HUDEP-2 (cell line): Measurements from ENCODE around the gene NEFH.

Experiments
- DNase-seq, 76 experiments: peaks; one replicate each; lab custom pipeline; 2025; ENCODE audit not compliant: unreplicated experiment in 76 of 76; lab: John Stamatoyannopoulos, UW

NEFH gene

DNA sequence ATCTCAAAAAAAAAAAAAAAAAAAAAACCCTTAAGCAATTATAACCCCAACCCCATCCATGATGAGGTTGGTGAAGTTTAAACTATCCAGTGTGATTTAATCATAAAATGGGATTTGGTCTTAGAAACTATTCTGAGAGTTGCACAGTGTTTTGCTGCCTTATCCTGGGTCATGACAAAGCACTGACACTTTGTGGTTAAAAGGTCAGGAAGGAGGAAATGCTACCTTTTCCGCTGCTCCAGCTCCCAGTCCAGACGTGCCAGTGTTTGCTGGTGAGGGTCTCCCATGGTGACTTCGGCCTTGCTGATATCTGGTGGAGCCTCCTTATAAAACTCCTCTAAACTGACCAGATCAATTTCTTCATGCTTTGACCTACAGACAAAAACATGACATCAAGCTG is 59.1 kb downstream of the NEFH start:
- no peak for DNase-seq
